Uterus (tissue), 4 donors: ENCODE data around the gene TMEM31. TPM values are rescaled to one million over a fixed set of nuclear protein-coding genes. Genes with fewer than 3 reads are reported as not detected.

ENCODE experiments used
- DNase-seq, 2 donors: peaks; one replicate each; pipeline ENCODE4 v3.0.0-alpha.2; 2019 to 2020
- H3K27ac ChIP-seq, 2 donors: fragments of 200-600 bp; sonication (generic); 1 replicate in 1 of 2; 2 replicates in 1 of 2; pipeline ENCODE4 v1.5.1; 2016 to 2018
- H3K27me3 ChIP-seq, 2 donors: fragments of 200-600 bp; sonication (generic); one replicate each; pipeline ENCODE4 v1.5.1; 2018 to 2019; ENCODE audit warnings: control low read depth in 1 of 2
- H3K36me3 ChIP-seq, 2 donors: fragments of 200-600 bp; sonication (generic); one replicate each; pipeline ENCODE4 v1.5.1; 2019; ENCODE audit warnings: control low read depth in 1 of 2
- H3K4me1 ChIP-seq, 2 donors: fragments of 200-600 bp; sonication (generic); one replicate each; pipeline ENCODE4 v1.5.1; 2018 to 2019; ENCODE audit warnings: control low read depth in 1 of 2
- H3K4me3 ChIP-seq, 2 donors: fragments of 200-600 bp; sonication (generic); 1 replicate in 1 of 2; 2 replicates in 1 of 2; pipeline ENCODE4 v1.5.1; 2018 to 2019; ENCODE audit warnings: mild to moderate bottlenecking in 1 of 2
- H3K9me3 ChIP-seq, 2 donors: fragments of 200-600 bp; sonication (generic); one replicate each; pipeline ENCODE4 v1.5.1; 2019; ENCODE audit warnings: control low read depth in 1 of 2
- CTCF ChIP-seq, 4 experiments: fragments of 200-600 bp in 2 of 4; fragments of 450-650 bp in 2 of 4; sonication (generic) in 2 of 4; IDR thresholded peaks; one replicate each; pipeline ENCODE4 v1.5.1; 2016 to 2019; ENCODE audit warnings: antibody characterized with exemption in 4 of 4, mild to moderate bottlenecking in 2 of 4, moderate library complexity in 1 of 4
- POLR2A ChIP-seq, 2 donors: fragments of 450-650 bp; IDR thresholded peaks; one replicate each; pipeline ENCODE4 v1.6.1; 2016; ENCODE audit warnings: antibody characterized with exemption in 2 of 2, mild to moderate bottlenecking in 1 of 2, moderate library complexity in 1 of 2
- intact Hi-C: fragments of 100-400 bp; cut with DNase I; formaldehyde crosslinking; loops from one replicate; pipeline ENCODE4 v1.15.1; 2023; ENCODE audit warnings: low total_unique reads
- total RNA-seq, 4 donors: library from RNA; depleted of rRNA in 3 of 4; stranded (reverse); fragments of >200 nt in 3 of 4; gene quantifications; one replicate each; pipeline versions ENCODE4 v1.1.0 to v1.2.4, GENCODE V29; 2014 to 2023
- donor health status: DM: yes; HTN: yes; CAD: no.

TMEM31 gene
- total RNA-seq, 4 donors from 2014 or later, result 0.85 TPM; not detected in 3

- no peaks in the 10 kb centered on the region for H3K36me3 ChIP-seq
- H3K4me3 ChIP-seq, result no peak overlapping the region
- TF ChIP-seq POLR2A (IDR thresholded peaks at IDR 0.05) (no peak), CTCF (IDR thresholded peaks at IDR 0.05) (no peak)
- peak overlapping the region; percentile 63 to 68 for H3K27ac ChIP-seq
- no peaks in the 10 kb centered on the region for H3K9me3 ChIP-seq
- intact Hi-C loops, result no loop called here
- DNase-seq, result no peak
- H3K27me3 ChIP-seq, result no peaks in the 10 kb centered on the region
- H3K4me1 ChIP-seq, result no peaks in the 10 kb centered on the region
Observed at GRCh38 chrX:103718120-103718519, 7.4 kb downstream of the TMEM31 start.

- intact Hi-C loops, result no loop called here
- peak overlapping the region; percentile 13 to 43 for H3K27ac ChIP-seq
- no peak for TF ChIP-seq CTCF (IDR thresholded peaks at IDR 0.05)
- no peak for TF ChIP-seq POLR2A (IDR thresholded peaks at IDR 0.05)
Observed at GRCh38 chrX:103722505-103722904, 11.8 kb downstream of the TMEM31 start.

GRCh38 chrX:103726477-103726876, 15.8 kb downstream of the TMEM31 start:
- no peak overlapping the region for H3K4me3 ChIP-seq
- peak overlapping the region in 1 of 2 donors; percentile 27 for H3K27ac ChIP-seq
- TF ChIP-seq POLR2A (IDR thresholded peaks at IDR 0.05) (no peak), CTCF (IDR thresholded peaks at IDR 0.05) (no peak)
- no peak for DNase-seq
- intact Hi-C loops, result no loop called here
- H3K27me3 ChIP-seq, result no peaks in the 10 kb centered on the region
- H3K9me3 ChIP-seq, result no peaks in the 10 kb centered on the region
- no peaks in the 10 kb centered on the region for H3K36me3 ChIP-seq
- H3K4me1 ChIP-seq, result no peaks in the 10 kb centered on the region

More at GRCh38 chrX:103722505-103722904, 11.8 kb downstream of the TMEM31 start:
- Histone ChIP-seq H3K27me3 (no peaks in the 10 kb centered on the region), H3K36me3 (no peaks in the 10 kb centered on the region), H3K9me3 (no peaks in the 10 kb centered on the region), H3K4me3 (no peak overlapping the region), H3K4me1 (no peaks in the 10 kb centered on the region)
- DNase-seq, result peak; percentile 34 to 64

GRCh38 chrX:103727115-103727514, 16.4 kb downstream of the TMEM31 start:
- intact Hi-C loops, result no loop called here
- DNase-seq, result no peak
- Histone ChIP-seq H3K27me3 (no peaks in the 10 kb centered on the region), H3K27ac (peak overlapping the region in 1 of 2 donors; percentile 46), H3K9me3 (no peaks in the 10 kb centered on the region), H3K4me3 (no peak overlapping the region), H3K36me3 (no peaks in the 10 kb centered on the region), H3K4me1 (no peaks in the 10 kb centered on the region)
- TF ChIP-seq CTCF (IDR thresholded peaks at IDR 0.05) (no peak), POLR2A (IDR thresholded peaks at IDR 0.05) (no peak)

GRCh38 chrX:103729015-103729414, 18.3 kb downstream of the TMEM31 start:
- H3K27me3 ChIP-seq, result peaks cover 0 to 7% of the 10 kb centered on the region in 2 donors
- no peak overlapping the region for H3K4me3 ChIP-seq
- no peaks in the 10 kb centered on the region for H3K4me1 ChIP-seq
- intact Hi-C loops, result no loop called here
- H3K9me3 ChIP-seq, result no peaks in the 10 kb centered on the region
- H3K36me3 ChIP-seq, result no peaks in the 10 kb centered on the region
- no peak for DNase-seq
- no peak overlapping the region for H3K27ac ChIP-seq
- TF ChIP-seq CTCF (IDR thresholded peaks at IDR 0.05) (no peak), POLR2A (IDR thresholded peaks at IDR 0.05) (no peak)
